Natural killer cell (primary cell): ENCODE data around the gene SCAPER. TPM values are rescaled to one million over a fixed set of nuclear protein-coding genes. Genes with fewer than 3 reads are reported as not detected.

Experiments used
- ATAC-seq, 3 donors: fragments of 150-1000 bp in 2 of 3; fragments of 200-7000 bp in 1 of 3; cut with Tn5 transposase; 1 replicate in 1 of 3; 2 replicates in 2 of 3; pipeline ENCODE4 v1.10.0; 2021; ENCODE audit warnings: mild to moderate bottlenecking in 2 of 3, moderate library complexity in 2 of 3
- DNase-seq, 2 donors: peaks; one replicate each; pipeline versions ENCODE4 v3.0.0 to v3.0.0-alpha.2; 2013 to 2021; ENCODE audit warnings: mixed read lengths in 1 of 2
- H3K27ac ChIP-seq: one replicate; pipeline ENCODE4 v1.5.1; 2013; ENCODE audit warnings: mild to moderate bottlenecking, low read length
- H3K27me3 ChIP-seq: one replicate; pipeline ENCODE4 v1.6.1; 2013; ENCODE audit warnings: low read length; ENCODE audit not compliant: control insufficient read depth, insufficient read depth
- H3K36me3 ChIP-seq: one replicate; pipeline ENCODE4 v1.6.1; 2013; ENCODE audit warnings: low read length; ENCODE audit not compliant: control insufficient read depth, insufficient read depth
- H3K4me1 ChIP-seq: one replicate; pipeline ENCODE4 v1.6.1; 2013; ENCODE audit warnings: low read length; ENCODE audit not compliant: control insufficient read depth, insufficient read depth
- H3K4me3 ChIP-seq: one replicate; pipeline ENCODE4 v1.5.1; 2013; ENCODE audit warnings: low read length
- H3K9me3 ChIP-seq: one replicate; pipeline ENCODE4 v1.6.1; 2013; ENCODE audit warnings: low read length; ENCODE audit not compliant: control insufficient read depth, insufficient read depth
- H3K27ac Mint-ChIP-seq, 2 donors: one replicate each; pipeline ENCODE4 v1.8.0; 2022; ENCODE audit warnings: mild to moderate bottlenecking in 2 of 2, mixed read lengths in 2 of 2, moderate library complexity in 1 of 2
- H3K27me3 Mint-ChIP-seq, 2 donors: one replicate each; pipeline ENCODE4 v1.8.0; 2022; ENCODE audit warnings: low read depth in 2 of 2, mixed read lengths in 2 of 2
- H3K36me3 Mint-ChIP-seq: one replicate; pipeline ENCODE4 v1.8.0; 2022; ENCODE audit warnings: mixed read lengths
- H3K4me1 Mint-ChIP-seq, 2 donors: one replicate each; pipeline ENCODE4 v1.8.0; 2022; ENCODE audit warnings: mixed read lengths in 2 of 2
- H3K4me3 Mint-ChIP-seq: one replicate; pipeline ENCODE4 v1.8.0; 2022; ENCODE audit warnings: mild to moderate bottlenecking, moderate library complexity, mixed read lengths
- H3K9me3 Mint-ChIP-seq, 2 donors: one replicate each; pipeline ENCODE4 v1.8.0; 2022; ENCODE audit warnings: mixed read lengths in 2 of 2
- WGBS: methylation state at CpG from one replicate; pipeline ENCODE4 v1.1.7; 2013; ENCODE audit warnings: missing lambda C conversion rate; ENCODE audit not compliant: insufficient coverage; 5-methylcytosine and 5-hydroxymethylcytosine counted together
- intact Hi-C: fragments of 100-400 bp; cut with micrococcal nuclease; formaldehyde crosslinking; loops from one replicate; pipeline ENCODE4 v1.14.2; 2022
- total RNA-seq, 4 donors: library from RNA; stranded (reverse); fragments of 120-200 nt in 1 of 4; gene quantifications; one replicate each; pipeline versions ENCODE4 v1.2.3 to v1.2.4, GENCODE V29; 2013 to 2022
- TF ChIP-seq, protein P1 (sequence below): fragments of 200-600 bp; IDR thresholded peaks from one replicate; pipeline ENCODE4 v1.8.0; 2022; ENCODE audit warnings: antibody characterized with exemption

SCAPER gene
- total RNA-seq, 3 donors from 2014 or later (not counting 1 experiment from before 2014, with no cell fraction given), result 48.1 to 53.6 (median 51.8) TPM

DNA sequence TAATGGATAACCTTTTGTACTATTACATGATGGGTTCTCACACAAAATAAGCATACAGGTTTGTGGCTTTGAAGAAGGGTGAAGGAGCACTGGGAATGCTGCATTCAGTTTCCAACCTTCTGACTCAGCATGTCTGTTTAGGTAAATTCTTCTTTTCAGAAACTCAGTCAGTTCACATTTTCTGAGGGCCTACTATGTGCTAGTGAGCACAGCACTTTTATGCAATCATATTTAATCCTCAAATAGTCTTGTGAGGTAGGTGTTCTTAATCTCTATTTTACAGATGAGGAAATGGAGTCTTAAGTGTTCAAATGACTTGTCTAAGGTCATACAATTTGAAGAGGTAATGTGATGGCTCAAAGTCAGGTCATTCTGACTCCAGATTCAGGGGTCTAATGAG is 527.4 kb downstream of the SCAPER start:
- intact Hi-C loops, result no loop called here
- H3K36me3 ChIP-seq, result peaks cover 2% of the 10 kb centered on the region
- DNase-seq (no peak), ATAC-seq (no peak)
- Mint-ChIP-seq H3K4me1 (no peaks in the 10 kb centered on the region), H3K27ac (no peak overlapping the region), H3K4me3 (no peak overlapping the region), H3K36me3 (no peaks in the 10 kb centered on the region), H3K9me3 (no peaks in the 10 kb centered on the region), H3K27me3 (no peaks in the 10 kb centered on the region)
- H3K27me3 ChIP-seq, result no peaks in the 10 kb centered on the region
- H3K4me1 ChIP-seq, result no peaks in the 10 kb centered on the region
- H3K4me3 ChIP-seq, result no peak overlapping the region
- no peaks in the 10 kb centered on the region for H3K9me3 ChIP-seq
- TF ChIP-seq, protein P1, sequence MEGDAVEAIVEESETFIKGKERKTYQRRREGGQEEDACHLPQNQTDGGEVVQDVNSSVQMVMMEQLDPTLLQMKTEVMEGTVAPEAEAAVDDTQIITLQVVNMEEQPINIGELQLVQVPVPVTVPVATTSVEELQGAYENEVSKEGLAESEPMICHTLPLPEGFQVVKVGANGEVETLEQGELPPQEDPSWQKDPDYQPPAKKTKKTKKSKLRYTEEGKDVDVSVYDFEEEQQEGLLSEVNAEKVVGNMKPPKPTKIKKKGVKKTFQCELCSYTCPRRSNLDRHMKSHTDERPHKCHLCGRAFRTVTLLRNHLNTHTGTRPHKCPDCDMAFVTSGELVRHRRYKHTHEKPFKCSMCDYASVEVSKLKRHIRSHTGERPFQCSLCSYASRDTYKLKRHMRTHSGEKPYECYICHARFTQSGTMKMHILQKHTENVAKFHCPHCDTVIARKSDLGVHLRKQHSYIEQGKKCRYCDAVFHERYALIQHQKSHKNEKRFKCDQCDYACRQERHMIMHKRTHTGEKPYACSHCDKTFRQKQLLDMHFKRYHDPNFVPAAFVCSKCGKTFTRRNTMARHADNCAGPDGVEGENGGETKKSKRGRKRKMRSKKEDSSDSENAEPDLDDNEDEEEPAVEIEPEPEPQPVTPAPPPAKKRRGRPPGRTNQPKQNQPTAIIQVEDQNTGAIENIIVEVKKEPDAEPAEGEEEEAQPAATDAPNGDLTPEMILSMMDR, result no peak
- no peak overlapping the region for H3K27ac ChIP-seq

DNA sequence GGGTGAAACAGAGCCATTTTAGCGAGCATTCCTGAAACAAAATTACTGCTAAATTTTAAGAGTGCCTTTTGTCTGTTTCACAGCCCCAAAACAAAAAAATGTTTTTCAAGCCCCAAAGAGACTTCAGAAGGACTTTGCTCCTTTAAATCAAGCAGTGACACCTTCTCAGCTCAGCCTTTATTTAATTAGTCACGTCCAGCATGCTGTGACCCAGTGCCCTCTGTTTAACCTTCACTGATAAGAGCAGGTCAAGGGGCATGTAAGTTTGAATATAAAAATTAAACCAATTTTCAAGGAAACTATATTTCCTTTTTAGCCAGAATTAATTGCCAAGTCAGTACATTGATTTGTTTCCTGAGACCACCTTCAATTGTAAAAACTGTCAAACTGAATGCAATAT is 527.9 kb downstream of the SCAPER start:
- H3K4me1 Mint-ChIP-seq, result no peaks in the 10 kb centered on the region
- WGBS, result 94% methylated on average over 2 of the region's 2 CpGs
- ATAC-seq (no peak), DNase-seq (no peak)
- no peak overlapping the region for H3K4me3 Mint-ChIP-seq
- Histone ChIP-seq H3K27ac (no peak overlapping the region), H3K4me3 (no peak overlapping the region), H3K36me3 (peaks cover 2% of the 10 kb centered on the region), H3K4me1 (no peaks in the 10 kb centered on the region), H3K27me3 (no peaks in the 10 kb centered on the region), H3K9me3 (no peaks in the 10 kb centered on the region)
- TF ChIP-seq, protein P1, result no peak
- no peaks in the 10 kb centered on the region for H3K36me3 Mint-ChIP-seq
- intact Hi-C loops, result no loop called here
- H3K9me3 Mint-ChIP-seq, result no peaks in the 10 kb centered on the region
- no peak overlapping the region for H3K27ac Mint-ChIP-seq
- H3K27me3 Mint-ChIP-seq, result no peaks in the 10 kb centered on the region

DNA sequence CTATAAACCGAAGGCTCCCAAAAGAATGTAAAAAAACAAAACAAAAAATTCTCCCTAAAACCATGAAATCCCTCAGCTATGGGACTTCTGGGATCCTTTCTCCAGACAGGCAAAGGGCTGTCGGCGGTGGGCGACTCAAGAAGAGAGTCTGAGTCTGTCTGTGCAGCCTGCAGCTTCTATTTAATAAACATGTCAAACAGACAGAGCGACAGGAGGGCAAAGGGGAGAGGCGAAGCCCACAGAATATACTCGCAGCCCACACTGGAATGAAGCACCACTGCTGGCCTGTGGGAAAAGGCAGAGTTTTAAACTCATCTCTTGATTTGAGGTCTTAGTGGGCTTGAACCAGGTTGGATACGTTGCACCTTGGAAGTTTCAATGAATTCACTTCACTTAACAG is 528.3 kb downstream of the SCAPER start:
- no peak overlapping the region for H3K4me3 Mint-ChIP-seq

DNA sequence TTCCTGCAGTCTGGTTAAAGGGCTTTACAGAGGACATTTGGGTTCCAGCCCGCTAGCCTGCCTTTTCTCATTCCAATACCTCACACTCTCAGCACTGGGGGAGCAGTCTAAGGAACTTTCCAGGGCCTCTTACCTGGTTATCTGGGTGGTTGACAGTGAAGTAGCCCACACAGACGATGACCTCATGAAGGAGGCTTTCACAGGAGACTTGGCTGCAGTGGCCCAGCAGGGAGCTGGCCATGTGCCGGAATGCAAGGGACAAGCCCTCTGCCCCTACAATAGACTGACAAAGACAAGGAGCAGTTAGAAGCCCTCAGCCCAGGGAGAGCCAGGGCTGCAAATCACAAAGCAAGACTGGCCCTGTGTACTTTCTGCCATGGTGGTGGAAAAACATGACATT is 529.1 kb downstream of the SCAPER start:
- Mint-ChIP-seq H3K27me3 (no peaks in the 10 kb centered on the region), H3K36me3 (no peaks in the 10 kb centered on the region), H3K4me1 (no peaks in the 10 kb centered on the region), H3K4me3 (no peak overlapping the region), H3K27ac (no peak overlapping the region), H3K9me3 (no peaks in the 10 kb centered on the region)
- ATAC-seq, result no peak
- TF ChIP-seq, protein P1, result no peak
- Histone ChIP-seq H3K4me1 (no peaks in the 10 kb centered on the region), H3K27ac (no peak overlapping the region), H3K4me3 (no peak overlapping the region), H3K27me3 (no peaks in the 10 kb centered on the region), H3K9me3 (no peaks in the 10 kb centered on the region), H3K36me3 (no peaks in the 10 kb centered on the region)
- DNase-seq, result no peak
- 98% methylated on average over 3 of the region's 3 CpGs for WGBS
- intact Hi-C loops, result no loop called here

More for the DNA sequence above, 528.3 kb downstream of the SCAPER start:
- ATAC-seq (no peak), DNase-seq (no peak)
- intact Hi-C loops, result no loop called here
- Histone ChIP-seq H3K4me3 (no peak overlapping the region), H3K27me3 (no peaks in the 10 kb centered on the region), H3K36me3 (peaks cover 2% of the 10 kb centered on the region), H3K4me1 (no peaks in the 10 kb centered on the region), H3K27ac (no peak overlapping the region), H3K9me3 (no peaks in the 10 kb centered on the region)
- Mint-ChIP-seq H3K9me3 (no peaks in the 10 kb centered on the region), H3K27me3 (no peaks in the 10 kb centered on the region), H3K36me3 (no peaks in the 10 kb centered on the region), H3K27ac (no peak overlapping the region), H3K4me1 (no peaks in the 10 kb centered on the region)
- WGBS, result 97% methylated on average over 8 of the region's 8 CpGs
- TF ChIP-seq, protein P1, result no peak
